Fibroblast of the aortic adventitia (primary cell): ENCODE data around the gene RNLS. TPM values are rescaled to one million over a fixed set of nuclear protein-coding genes. Genes with fewer than 3 reads are reported as not detected.

ENCODE experiments used
- DNase-seq: peaks from one replicate; pipeline ENCODE4 v3.0.0-alpha.2; 2010; ENCODE audit warnings: low read depth
- H3K4me3 ChIP-seq: 2 replicates; pipeline ENCODE4 v1.5.1; 2011; ENCODE audit warnings: low read depth, mild to moderate bottlenecking, control low read depth, low read length, moderate library complexity
- CTCF ChIP-seq: IDR thresholded peaks from 2 replicates; pipeline ENCODE4 v1.5.1; 2011; ENCODE audit warnings: mild to moderate bottlenecking, low read length, control low read depth, inconsistent platforms; ENCODE audit not compliant: insufficient read depth
- total RNA-seq: library from RNA; depleted of rRNA; stranded (reverse); fragments of >200 nt; gene quantifications from 2 replicates; pipeline ENCODE4 v1.2.3, GENCODE V29; 2012; ENCODE audit warnings: low replicate concordance

Gene RNLS
- total RNA-seq, 1 donor = 16.8 TPM

- no peak overlapping the region for H3K4me3 ChIP-seq
- DNase-seq = no peak
- no peak for TF ChIP-seq CTCF
Observed at GRCh38 chr10:88521791-88522190, 61.3 kb downstream of the RNLS start.

DNA sequence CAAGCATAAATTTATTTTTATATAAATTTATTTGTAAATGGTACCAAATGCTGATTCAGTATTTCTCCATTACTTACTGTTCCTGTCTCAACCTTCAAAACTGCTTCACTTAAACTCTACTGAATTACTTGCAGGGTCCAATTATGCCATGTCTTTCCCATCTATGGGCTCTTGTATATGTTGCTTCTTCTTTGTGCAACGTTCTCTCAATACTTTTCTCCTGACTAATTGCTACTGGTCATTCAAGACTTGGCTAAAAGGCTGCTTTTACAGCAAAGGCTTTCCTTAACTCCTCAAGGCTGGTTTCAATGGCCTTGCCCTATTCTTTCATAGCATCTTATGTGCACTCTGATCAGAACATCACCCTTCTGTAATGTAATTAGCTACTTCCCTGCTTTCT is 67.9 kb downstream of the RNLS start:
- no peak overlapping the region for H3K4me3 ChIP-seq
- DNase-seq = no peak
- no peak for TF ChIP-seq CTCF

GRCh38 chr10:88512599-88512998 is 70.5 kb downstream of the RNLS start:
- H3K4me3 ChIP-seq = no peak overlapping the region
- DNase-seq = no peak
- TF ChIP-seq CTCF = no peak

- TF ChIP-seq CTCF = no peak
- DNase-seq = no peak
- no peak overlapping the region for H3K4me3 ChIP-seq
Observed at GRCh38 chr10:88508796-88509195, 74.3 kb downstream of the RNLS start.

GRCh38 chr10:88507826-88508453 is 75.2 kb downstream of the RNLS start:
- H3K4me3 ChIP-seq = no peak overlapping the region
- TF ChIP-seq CTCF = no peak
- DNase-seq = no peak

GRCh38 chr10:88507404-88507803 is 75.7 kb downstream of the RNLS start:
- no peak for DNase-seq
- no peak for TF ChIP-seq CTCF
- H3K4me3 ChIP-seq = no peak overlapping the region

GRCh38 chr10:88505680-88506215 is 77.4 kb downstream of the RNLS start:
- no peak for TF ChIP-seq CTCF
- DNase-seq = no peak

More at GRCh38 chr10:88505680-88506215, 77.4 kb downstream of the RNLS start:
- no peak overlapping the region for H3K4me3 ChIP-seq
